SU-DHL-6 (cell line): Measurements from ENCODE around the gene GNB5.

ENCODE experiments used
- CTCF ChIP-seq: fragments of 200-600 bp; sonication (generic); IDR thresholded peaks from one replicate; pipeline ENCODE4 v1.5.1; 2017; ENCODE audit warnings: antibody characterized with exemption, mild to moderate bottlenecking, low read length, moderate library complexity; ENCODE audit not compliant: insufficient read depth, poor library complexity, severe bottlenecking
- EZH2phosphoT487 ChIP-seq: fragments of 200-600 bp; sonication (generic), shearing (Covaris generic); conservative IDR thresholded peaks from 2 replicates; pipeline ENCODE4 v1.6.1; 2018; ENCODE audit warnings: mild to moderate bottlenecking, antibody characterized with exemption, low read length, moderate library complexity, mixed read lengths

- TF ChIP-seq CTCF (no peak), EZH2phosphoT487 (no peak)
Observed at GRCh38 chr15:52150043-52150825, 41.0 kb downstream of the GNB5 start.
